Suprapubic skin (tissue), 4 donors: ENCODE results near the gene UGGT2. TPM values are rescaled to one million over a fixed set of nuclear protein-coding genes. Genes with fewer than 3 reads are reported as not detected.
"Not testable (repeated sequence)": the region's sequence is repeated elsewhere in the genome, so short reads cannot be mapped to it uniquely, and the experiment has no call there.

Experiments used
- DNase-seq, 2 donors: peaks; one replicate each; pipeline ENCODE4 v3.0.0-alpha.2; 2019; ENCODE audit warnings: low spot score in 2 of 2
- H3K27ac ChIP-seq: fragments of 200-600 bp; sonication (generic); one replicate; pipeline ENCODE4 v1.5.1; 2019
- H3K27me3 ChIP-seq: fragments of 200-600 bp; sonication (generic); one replicate; pipeline ENCODE4 v1.5.1; 2019
- H3K36me3 ChIP-seq: fragments of 200-600 bp; sonication (generic); one replicate; pipeline ENCODE4 v1.5.1; 2019
- H3K4me1 ChIP-seq: fragments of 200-600 bp; sonication (generic); one replicate; pipeline ENCODE4 v1.5.1; 2019
- H3K4me3 ChIP-seq: fragments of 200-600 bp; sonication (generic); one replicate; pipeline ENCODE4 v1.5.1; 2019; ENCODE audit warnings: mild to moderate bottlenecking
- H3K9me3 ChIP-seq: fragments of 200-600 bp; sonication (generic); one replicate; pipeline ENCODE4 v1.5.1; 2019
- EP300 ChIP-seq: sonication (generic); formaldehyde crosslinking; IDR thresholded peaks from one replicate; pipeline ENCODE4 v1.6.1; 2017; ENCODE audit warnings: antibody characterized with exemption
- POLR2A ChIP-seq, 2 donors: fragments of 450-650 bp; IDR thresholded peaks; one replicate each; pipeline ENCODE4 v1.6.1; 2017; ENCODE audit warnings: antibody characterized with exemption in 2 of 2, mild to moderate bottlenecking in 2 of 2, moderate library complexity in 2 of 2
- POLR2AphosphoS5 ChIP-seq, 3 donors: sonication (generic); formaldehyde crosslinking; IDR thresholded peaks; one replicate each; pipeline ENCODE4 v1.6.1; 2017; ENCODE audit warnings: antibody characterized with exemption in 3 of 3
- WGBS: methylation state at CpG from one replicate; pipeline ENCODE4 v1.1.5; 2018; 5-methylcytosine and 5-hydroxymethylcytosine counted together
- total RNA-seq, 4 donors: library from RNA; depleted of rRNA; stranded (reverse); fragments of >200 nt; gene quantifications; one replicate each; pipeline ENCODE4 v1.1.0, GENCODE V29; 2016
- TF ChIP-seq, protein P1 (sequence below), 2 donors: fragments of 200-600 bp in 1 of 2; fragments of 450-650 bp in 1 of 2; sonication (generic) in 1 of 2; IDR thresholded peaks; one replicate each; pipeline ENCODE4 v1.5.1; 2016 to 2019; ENCODE audit warnings: antibody characterized with exemption in 2 of 2, mild to moderate bottlenecking in 1 of 2, moderate library complexity in 1 of 2

UGGT2 gene
- total RNA-seq, 4 donors from 2014 or later, result 11.8 to 38.9 (median 13.7) TPM

DNA sequence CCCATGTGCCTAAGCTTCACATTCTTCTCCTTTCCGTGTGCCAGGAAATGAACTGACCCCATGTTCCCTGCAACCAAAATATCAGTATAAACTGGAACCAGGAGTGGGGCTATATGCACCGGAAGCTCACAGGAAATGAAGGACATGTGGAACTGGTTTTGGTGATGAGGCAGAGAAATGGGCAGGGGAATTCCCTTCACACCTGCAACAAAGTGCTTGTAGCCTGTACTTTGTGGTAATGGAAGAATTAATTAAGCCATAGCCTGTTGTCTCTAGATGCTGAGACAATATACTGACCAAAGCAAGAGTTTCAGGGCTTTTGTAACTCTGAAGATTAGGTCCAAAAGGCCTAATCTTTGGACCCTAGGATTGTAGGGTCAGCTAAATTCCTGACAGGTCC, 15.5 kb upstream of the UGGT2 start:
- no peak for DNase-seq
- H3K4me3 ChIP-seq, result no peak overlapping the region
- H3K4me1 ChIP-seq, result no peaks in the 10 kb centered on the region
- no peaks in the 10 kb centered on the region for H3K9me3 ChIP-seq
- no peaks in the 10 kb centered on the region for H3K27me3 ChIP-seq
- 59% methylated on average over 2 of the region's 2 CpGs for WGBS
- TF ChIP-seq EP300 (no peak), POLR2AphosphoS5 (IDR thresholded peaks at IDR 0.05) (no peak), POLR2A (IDR thresholded peaks at IDR 0.05) (no peak)
- TF ChIP-seq, protein P1, sequence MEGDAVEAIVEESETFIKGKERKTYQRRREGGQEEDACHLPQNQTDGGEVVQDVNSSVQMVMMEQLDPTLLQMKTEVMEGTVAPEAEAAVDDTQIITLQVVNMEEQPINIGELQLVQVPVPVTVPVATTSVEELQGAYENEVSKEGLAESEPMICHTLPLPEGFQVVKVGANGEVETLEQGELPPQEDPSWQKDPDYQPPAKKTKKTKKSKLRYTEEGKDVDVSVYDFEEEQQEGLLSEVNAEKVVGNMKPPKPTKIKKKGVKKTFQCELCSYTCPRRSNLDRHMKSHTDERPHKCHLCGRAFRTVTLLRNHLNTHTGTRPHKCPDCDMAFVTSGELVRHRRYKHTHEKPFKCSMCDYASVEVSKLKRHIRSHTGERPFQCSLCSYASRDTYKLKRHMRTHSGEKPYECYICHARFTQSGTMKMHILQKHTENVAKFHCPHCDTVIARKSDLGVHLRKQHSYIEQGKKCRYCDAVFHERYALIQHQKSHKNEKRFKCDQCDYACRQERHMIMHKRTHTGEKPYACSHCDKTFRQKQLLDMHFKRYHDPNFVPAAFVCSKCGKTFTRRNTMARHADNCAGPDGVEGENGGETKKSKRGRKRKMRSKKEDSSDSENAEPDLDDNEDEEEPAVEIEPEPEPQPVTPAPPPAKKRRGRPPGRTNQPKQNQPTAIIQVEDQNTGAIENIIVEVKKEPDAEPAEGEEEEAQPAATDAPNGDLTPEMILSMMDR (IDR thresholded peaks at IDR 0.05), result no peak
- H3K36me3 ChIP-seq, result no peaks in the 10 kb centered on the region
- no peak overlapping the region for H3K27ac ChIP-seq

DNA sequence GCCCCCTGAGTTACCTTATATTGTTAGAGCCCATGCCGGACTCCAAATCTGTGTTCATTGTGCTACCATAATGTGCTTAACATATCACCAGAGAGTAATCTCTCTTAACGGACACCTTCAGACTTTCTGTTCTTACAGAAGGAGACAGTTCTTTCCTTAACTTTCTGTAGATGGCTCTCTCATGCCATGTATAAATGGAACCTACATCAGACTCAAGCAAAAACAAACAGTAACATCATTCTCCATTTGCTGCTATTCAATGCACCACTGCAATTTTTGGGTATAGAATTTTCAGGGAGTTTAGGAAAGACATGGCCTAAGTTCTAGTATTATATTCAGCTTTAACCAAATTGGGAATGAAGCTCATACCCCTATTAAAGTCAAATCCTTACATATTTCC, 12.6 kb upstream of the UGGT2 start:
- Histone ChIP-seq H3K27ac (no peak overlapping the region), H3K4me1 (no peaks in the 10 kb centered on the region), H3K27me3 (peaks cover 7% of the 10 kb centered on the region), H3K4me3 (no peak overlapping the region), H3K9me3 (no peaks in the 10 kb centered on the region), H3K36me3 (no peaks in the 10 kb centered on the region)
- DNase-seq, result no peak
- TF ChIP-seq POLR2A (IDR thresholded peaks at IDR 0.05) (no peak), POLR2AphosphoS5 (IDR thresholded peaks at IDR 0.05) (no peak), EP300 (no peak)
- TF ChIP-seq, protein P1 (IDR thresholded peaks at IDR 0.05), result no peak
- WGBS, result 89% methylated on average over 2 of the region's 2 CpGs

GRCh38 chr13:96052656-96053002, 572 bp downstream of the UGGT2 start:
- peak overlapping the region; percentile 86 for H3K27ac ChIP-seq
- WGBS, result under 1% methylated on average over 12 of the region's 12 CpGs
- DNase-seq, result no peak
- H3K27me3 ChIP-seq, result no peaks in the 10 kb centered on the region
- no peaks in the 10 kb centered on the region for H3K4me1 ChIP-seq
- H3K9me3 ChIP-seq, result no peaks in the 10 kb centered on the region
- TF ChIP-seq EP300, result no peak
- TF ChIP-seq, protein P1 (IDR thresholded peaks at IDR 0.05), result no peak
- no peak for TF ChIP-seq POLR2A (IDR thresholded peaks at IDR 0.05)
- no peak for TF ChIP-seq POLR2AphosphoS5 (IDR thresholded peaks at IDR 0.05)
- peak overlapping the region; percentile 91 for H3K4me3 ChIP-seq
- H3K36me3 ChIP-seq, result no peaks in the 10 kb centered on the region

- peak overlapping the region; percentile 91 for H3K4me3 ChIP-seq
- not testable (repeated sequence) for H3K9me3 ChIP-seq, H3K36me3 ChIP-seq, DNase-seq, H3K27ac ChIP-seq, H3K4me1 ChIP-seq, H3K27me3 ChIP-seq
- WGBS, result 86% methylated on average over 3 of the region's 3 CpGs
These were observed 1.3 kb downstream of the UGGT2 start for GRCh38 chr13:96051946-96052345.

DNA sequence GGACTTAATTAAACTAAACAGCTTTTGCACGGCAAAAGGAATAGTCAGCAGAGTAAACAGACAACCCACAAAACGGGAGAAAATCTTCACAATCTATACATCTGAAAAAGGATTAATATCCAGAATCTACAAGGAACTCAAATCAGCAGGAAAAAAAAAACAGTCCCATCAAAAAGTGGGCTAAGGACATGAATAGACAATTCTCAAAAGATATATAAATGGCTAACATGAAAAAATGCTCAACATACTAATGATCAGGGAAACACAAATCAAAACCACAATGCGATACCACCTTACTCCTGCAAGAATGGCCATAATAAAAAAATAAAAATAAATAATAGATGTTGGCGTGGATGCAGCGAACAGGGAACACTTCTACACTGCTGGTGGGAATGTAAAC, 1.7 kb downstream of the UGGT2 start:
- 95% methylated on average over 5 of the region's 5 CpGs for WGBS
- H3K36me3 ChIP-seq, DNase-seq, H3K4me3 ChIP-seq, H3K27me3 ChIP-seq, H3K9me3 ChIP-seq, H3K27ac ChIP-seq, H3K4me1 ChIP-seq: not testable (repeated sequence)

DNA sequence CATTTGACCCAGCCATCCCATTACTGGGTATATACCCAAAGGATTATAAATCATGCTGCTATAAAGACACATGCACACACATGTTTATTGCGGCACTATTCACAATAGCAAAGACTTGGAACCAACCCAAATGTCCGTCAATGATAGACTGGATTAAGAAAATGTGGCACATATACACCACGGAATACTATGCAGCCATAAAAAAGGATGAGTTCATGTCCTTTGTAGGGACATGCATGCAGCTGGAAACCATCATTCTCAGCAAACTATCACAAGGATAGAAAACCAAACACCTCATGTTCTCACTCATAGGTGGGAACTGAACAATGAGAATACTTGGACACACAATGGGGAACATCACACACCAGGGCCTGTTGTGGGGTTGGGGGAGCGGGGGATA, 2.2 kb downstream of the UGGT2 start:
- 89% methylated on average over 4 of the region's 4 CpGs for WGBS

DNA sequence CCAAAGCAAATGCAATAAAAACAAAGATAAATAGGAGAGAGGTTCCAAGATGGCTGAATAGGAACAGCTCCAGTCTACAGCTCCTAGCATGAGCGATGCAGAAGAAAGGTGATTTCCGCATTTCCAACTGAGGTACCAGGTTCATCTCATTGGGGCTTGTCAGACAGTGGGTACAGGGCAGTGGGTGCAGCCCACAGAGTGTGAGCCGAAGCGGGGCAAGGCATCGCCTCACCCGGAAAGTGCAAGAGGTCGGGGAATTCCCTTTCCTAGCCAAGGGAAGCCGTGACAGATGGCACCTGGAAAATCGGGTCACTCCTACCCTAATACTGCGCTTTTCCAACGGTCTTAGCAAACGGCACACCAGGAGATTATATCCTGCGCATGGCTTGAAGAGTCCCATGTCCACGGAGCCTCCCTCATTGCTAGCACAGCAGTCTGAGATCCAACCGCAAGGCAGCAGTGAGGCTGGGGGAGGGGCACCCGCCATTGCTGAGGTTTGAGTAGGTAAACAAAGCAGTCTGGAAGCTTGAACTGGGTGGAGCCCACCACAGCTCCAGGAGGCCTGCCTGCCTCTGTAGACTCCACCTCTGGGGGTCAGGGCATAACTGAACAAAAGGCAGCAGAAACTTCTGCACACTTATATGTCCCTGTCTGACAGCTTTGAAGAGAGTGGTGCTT, 6.6 kb downstream of the UGGT2 start:
- not testable (repeated sequence) for DNase-seq, H3K9me3 ChIP-seq, H3K27me3 ChIP-seq, H3K27ac ChIP-seq, H3K4me1 ChIP-seq, H3K4me3 ChIP-seq, H3K36me3 ChIP-seq
- 92% methylated on average over 8 of the region's 16 CpGs for WGBS

More for the DNA sequence above, 2.2 kb downstream of the UGGT2 start:
- not testable (repeated sequence) for H3K4me3 ChIP-seq, H3K27ac ChIP-seq, H3K9me3 ChIP-seq, H3K27me3 ChIP-seq, H3K4me1 ChIP-seq, DNase-seq, H3K36me3 ChIP-seq
